Glomerular visceral epithelial cell (primary cell): Measurements from ENCODE around the gene TBC1D12.

ENCODE experiments used
- DNase-seq: peaks from one replicate; pipeline ENCODE4 v3.0.0-alpha.2; 2016; ENCODE audit errors: extremely low spot score

TBC1D12 gene

DNA sequence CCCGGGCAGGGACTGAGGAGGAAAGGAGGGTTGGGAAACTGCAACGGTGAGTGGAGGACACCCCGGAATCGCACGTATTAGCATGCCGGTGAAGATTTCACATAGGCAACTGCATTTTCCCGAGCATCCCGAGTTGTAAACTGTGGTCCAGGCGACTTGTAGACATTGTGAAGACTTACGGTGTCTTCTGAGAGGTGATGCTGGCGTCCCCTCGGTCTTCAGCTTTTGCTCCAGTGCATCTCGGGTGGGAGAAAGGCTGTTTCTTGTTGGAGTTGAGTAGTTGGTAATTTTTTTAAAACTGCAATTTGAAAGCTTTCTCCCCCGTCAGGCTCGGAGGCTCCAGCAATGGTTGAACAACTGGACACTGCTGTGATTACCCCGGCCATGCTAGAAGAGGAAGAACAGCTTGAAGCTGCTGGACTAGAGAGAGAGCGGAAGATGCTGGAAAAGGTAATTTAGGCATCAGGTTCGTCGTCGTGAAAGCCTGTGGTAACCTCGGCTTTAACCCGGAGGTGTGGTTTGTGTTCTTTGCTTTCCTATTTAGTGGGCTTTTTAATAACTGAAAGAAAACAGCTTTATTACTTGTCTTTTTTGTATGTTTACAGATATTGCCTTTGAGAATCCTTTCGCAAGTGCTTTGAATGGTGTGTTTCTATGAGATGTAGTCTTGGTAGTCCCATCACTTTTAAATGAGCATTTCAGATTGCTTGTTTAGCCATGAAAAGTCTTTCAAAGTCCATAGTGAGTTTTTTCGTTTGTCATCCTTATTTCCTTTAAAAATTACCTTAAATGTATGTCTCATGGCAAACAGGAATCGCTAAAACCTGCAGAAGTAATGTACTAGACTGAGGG lies 143.9 kb downstream of the TBC1D12 start:
- DNase-seq = peak; percentile 37

DNA sequence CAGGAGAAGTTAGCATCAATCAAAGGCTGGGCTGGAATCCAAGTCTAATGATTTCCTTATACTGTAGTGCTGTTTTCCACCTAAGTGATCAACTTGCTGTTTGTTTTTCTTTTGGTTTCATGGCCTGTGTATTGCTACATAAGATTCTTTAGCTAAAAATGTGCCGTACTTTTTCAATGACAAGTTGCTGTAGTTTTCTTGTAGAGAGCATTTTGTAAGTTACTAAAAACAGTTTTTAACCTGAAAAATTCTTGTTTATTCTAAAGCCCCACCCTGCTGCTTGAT lies 144.5 kb downstream of the TBC1D12 start:
- peak; percentile 16 for DNase-seq

DNA sequence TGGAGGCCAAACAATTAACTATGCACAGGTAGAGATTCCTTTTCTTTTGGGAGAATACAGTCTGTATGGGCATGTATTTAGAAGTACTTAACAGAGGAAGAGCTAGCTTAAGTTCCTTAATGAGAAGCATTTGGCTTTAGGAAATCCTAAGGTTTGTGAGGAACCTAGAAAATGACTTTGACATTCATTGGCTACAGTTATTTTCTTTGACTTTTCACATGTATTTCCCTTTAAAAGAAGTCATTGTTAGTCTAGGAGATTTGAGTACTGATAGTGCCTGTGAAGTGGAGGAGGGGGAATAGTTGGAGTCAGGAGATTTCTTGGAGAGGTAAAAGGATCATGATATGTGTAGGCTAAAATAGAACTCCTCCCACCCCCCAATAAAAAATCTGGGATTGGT lies 146.9 kb downstream of the TBC1D12 start:
- DNase-seq = no peak

DNA sequence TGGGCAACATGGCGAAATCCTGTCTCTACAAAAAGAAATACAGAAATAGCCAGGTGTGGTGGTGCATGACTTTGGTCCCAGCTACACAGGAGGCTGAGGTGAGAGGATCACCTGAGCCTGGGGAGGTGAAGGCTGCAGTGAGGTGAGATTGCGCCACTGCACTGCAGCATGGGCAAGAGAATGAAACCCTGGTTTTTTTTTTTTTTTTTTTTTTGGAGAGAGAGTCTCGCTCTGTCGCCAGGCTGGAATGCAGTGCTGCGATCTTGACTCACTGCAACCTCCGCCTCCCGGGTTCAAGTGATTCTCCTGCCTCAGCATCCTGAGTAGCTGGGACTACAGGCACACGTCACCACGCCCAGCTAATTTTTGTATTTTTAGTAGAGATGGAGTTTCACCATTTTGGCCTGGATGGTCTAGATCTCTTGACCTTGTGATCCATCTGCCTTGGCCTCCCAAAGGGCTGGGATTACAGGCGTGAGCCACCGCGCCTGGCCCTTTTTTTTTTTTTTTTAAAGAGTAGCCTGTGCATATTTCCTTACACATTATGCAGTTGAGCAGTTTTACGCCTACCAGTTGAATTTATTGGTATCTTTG lies 165.5 kb downstream of the TBC1D12 start:
- peak; percentile 33 for DNase-seq

- no peak for DNase-seq
Observed at GRCh38 chr10:94571081-94571480, 168.7 kb downstream of the TBC1D12 start.

DNA sequence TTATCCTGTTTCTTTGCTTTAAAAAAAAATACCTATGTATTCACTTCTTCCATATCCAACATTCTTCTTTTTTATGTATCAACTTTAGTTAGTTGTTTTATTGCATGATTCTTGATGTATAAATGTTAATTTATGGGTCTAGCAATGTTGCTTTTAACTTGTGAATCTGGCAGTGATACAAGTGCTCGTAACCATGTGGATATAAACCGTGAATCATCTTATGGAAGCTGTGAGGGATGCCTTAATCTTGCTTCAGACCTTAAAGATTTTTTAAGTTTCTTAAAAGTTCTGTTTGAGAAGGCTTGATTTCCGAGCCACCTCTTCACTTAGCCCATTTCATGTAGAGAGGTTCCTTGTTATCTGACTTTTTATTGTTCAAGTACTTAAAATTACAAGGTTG lies 169.2 kb downstream of the TBC1D12 start:
- no peak for DNase-seq

DNA sequence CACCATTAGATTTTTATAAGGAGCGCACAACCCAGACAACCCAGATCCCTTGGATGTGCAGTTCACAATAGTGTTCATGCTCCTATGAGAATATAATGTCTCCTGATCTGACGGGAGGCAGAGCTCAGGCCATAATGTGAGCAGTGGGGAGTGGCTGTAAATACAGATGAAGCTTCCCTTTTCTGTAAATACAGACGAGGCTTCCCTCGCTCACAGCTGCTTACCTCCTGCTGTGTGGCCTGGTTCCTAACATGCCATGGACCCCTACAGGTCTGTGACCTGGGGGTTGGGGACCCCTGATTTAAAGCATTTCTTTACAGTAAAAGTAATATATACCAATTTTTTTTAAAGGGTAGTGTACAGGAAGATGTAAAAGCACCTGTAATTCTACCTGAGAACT lies 176.4 kb downstream of the TBC1D12 start:
- no peak for DNase-seq

DNA sequence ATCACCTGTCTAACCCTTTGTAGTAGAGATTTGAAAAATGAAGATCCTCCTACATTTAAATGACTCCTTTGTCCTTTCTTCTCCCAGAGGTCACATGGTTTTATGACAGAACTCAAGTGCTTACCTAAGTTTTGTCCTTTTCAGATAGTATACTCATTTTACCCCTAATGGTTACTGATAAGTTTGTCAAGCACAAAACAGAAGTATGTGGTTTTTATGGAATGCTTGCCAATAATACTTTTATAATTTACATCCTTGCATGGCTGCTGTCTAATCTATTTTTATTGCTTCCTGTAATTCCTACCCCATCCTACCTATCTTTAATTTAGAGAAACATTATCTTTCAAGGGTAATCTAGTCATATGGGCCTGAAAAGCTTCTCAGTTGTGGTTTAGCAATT lies 180.8 kb downstream of the TBC1D12 start:
- DNase-seq = no peak
